Muscle layer of colon (tissue), 2 donors: ENCODE measurements around the gene HTR4.
"Not testable (repeated sequence)": the region's sequence is repeated elsewhere in the genome, so short reads cannot be mapped to it uniquely, and the experiment has no call there.

ENCODE experiments used
- H3K27ac ChIP-seq: one replicate; pipeline ENCODE4 v1.7.0; 2013; ENCODE audit warnings: low read depth, mild to moderate bottlenecking, low read length, moderate library complexity
- H3K27me3 ChIP-seq, 2 donors: one replicate each; pipeline ENCODE4 v1.7.0; 2013; ENCODE audit warnings: low read length in 2 of 2, mild to moderate bottlenecking in 2 of 2; ENCODE audit not compliant: insufficient read depth in 2 of 2, control insufficient read depth in 1 of 2
- H3K36me3 ChIP-seq: one replicate; pipeline ENCODE4 v1.7.0; 2013; ENCODE audit warnings: mild to moderate bottlenecking, low read length; ENCODE audit not compliant: insufficient read depth
- H3K4me1 ChIP-seq: one replicate; pipeline ENCODE4 v1.7.0; 2013; ENCODE audit warnings: mild to moderate bottlenecking, low read length; ENCODE audit not compliant: insufficient read depth
- H3K4me3 ChIP-seq, 2 donors: one replicate each; pipeline ENCODE4 v1.7.0; 2013; ENCODE audit warnings: low read length in 2 of 2, low read depth in 1 of 2, mild to moderate bottlenecking in 1 of 2, moderate library complexity in 1 of 2
- H3K9ac ChIP-seq: one replicate; pipeline ENCODE4 v1.7.0; 2013; ENCODE audit warnings: low read length
- H3K9me3 ChIP-seq: one replicate; pipeline ENCODE4 v1.7.0; 2013; ENCODE audit warnings: mild to moderate bottlenecking, low read length
- donor health status: abdominal sarcoma.
- donor health status: Adenocarcinoma of cecum.

Gene HTR4

GRCh38 chr5:148488757-148489156, 165.6 kb downstream of the HTR4 start:
- Histone ChIP-seq H3K27ac (no peak overlapping the region), H3K4me1 (peaks cover 15% of the 10 kb centered on the region), H3K36me3 (no peaks in the 10 kb centered on the region), H3K9me3 (no peaks in the 10 kb centered on the region), H3K9ac (no peak overlapping the region), H3K27me3 (no peaks in the 10 kb centered on the region), H3K4me3 (no peak overlapping the region)

GRCh38 chr5:148486456-148486855, 167.9 kb downstream of the HTR4 start:
- Histone ChIP-seq H3K36me3 (no peaks in the 10 kb centered on the region), H3K9ac (no peak overlapping the region), H3K4me3 (no peak overlapping the region), H3K9me3 (no peaks in the 10 kb centered on the region), H3K27me3 (no peaks in the 10 kb centered on the region), H3K4me1 (peaks cover 15% of the 10 kb centered on the region), H3K27ac (no peak overlapping the region)

- Histone ChIP-seq H3K27me3 (no peaks in the 10 kb centered on the region), H3K27ac (no peak overlapping the region), H3K9me3 (no peaks in the 10 kb centered on the region), H3K4me1 (peaks cover 13% of the 10 kb centered on the region), H3K4me3 (no peak overlapping the region), H3K36me3 (no peaks in the 10 kb centered on the region), H3K9ac (no peak overlapping the region)
These were observed 169.7 kb downstream of the HTR4 start for GRCh38 chr5:148484651-148485050.

- no peaks in the 10 kb centered on the region for H3K27me3 ChIP-seq
- H3K27ac ChIP-seq, result no peak overlapping the region
- H3K4me3 ChIP-seq, result no peak overlapping the region
- H3K9ac ChIP-seq, result no peak overlapping the region
- no peaks in the 10 kb centered on the region for H3K36me3 ChIP-seq
- H3K4me1 ChIP-seq, result peaks cover 4% of the 10 kb centered on the region
- H3K9me3 ChIP-seq, result no peaks in the 10 kb centered on the region
These were observed 170.6 kb downstream of the HTR4 start for GRCh38 chr5:148483750-148484149.

GRCh38 chr5:148482697-148483462, 171.4 kb downstream of the HTR4 start:
- Histone ChIP-seq H3K4me1 (no peaks in the 10 kb centered on the region), H3K9me3 (no peaks in the 10 kb centered on the region), H3K9ac (no peak overlapping the region), H3K27ac (no peak overlapping the region), H3K4me3 (no peak overlapping the region), H3K27me3 (no peaks in the 10 kb centered on the region), H3K36me3 (no peaks in the 10 kb centered on the region)

- no peak overlapping the region for H3K4me3 ChIP-seq
- H3K27ac ChIP-seq, result no peak overlapping the region
- H3K9me3 ChIP-seq, result no peaks in the 10 kb centered on the region
- no peaks in the 10 kb centered on the region for H3K4me1 ChIP-seq
- H3K9ac ChIP-seq, result no peak overlapping the region
- no peaks in the 10 kb centered on the region for H3K27me3 ChIP-seq
- no peaks in the 10 kb centered on the region for H3K36me3 ChIP-seq
These were observed 172.1 kb downstream of the HTR4 start for GRCh38 chr5:148482196-148482595.

GRCh38 chr5:148477429-148477828, 176.9 kb downstream of the HTR4 start:
- Histone ChIP-seq H3K36me3 (no peaks in the 10 kb centered on the region), H3K27me3 (no peaks in the 10 kb centered on the region), H3K4me1 (no peaks in the 10 kb centered on the region), H3K9me3 (no peaks in the 10 kb centered on the region), H3K9ac (no peak overlapping the region), H3K27ac (no peak overlapping the region), H3K4me3 (no peak overlapping the region)

GRCh38 chr5:148476302-148476701, 178.0 kb downstream of the HTR4 start:
- H3K36me3 ChIP-seq, result no peaks in the 10 kb centered on the region
- H3K27ac ChIP-seq, result no peak overlapping the region
- H3K4me1 ChIP-seq, result no peaks in the 10 kb centered on the region
- no peaks in the 10 kb centered on the region for H3K27me3 ChIP-seq
- H3K9ac ChIP-seq, result no peak overlapping the region
- H3K4me3 ChIP-seq, result no peak overlapping the region
- H3K9me3 ChIP-seq, result no peaks in the 10 kb centered on the region

- H3K4me3 ChIP-seq, result no peak overlapping the region
- H3K27ac ChIP-seq, result no peak overlapping the region
- no peaks in the 10 kb centered on the region for H3K9me3 ChIP-seq
- H3K9ac ChIP-seq, result no peak overlapping the region
- peaks cover 7% of the 10 kb centered on the region for H3K4me1 ChIP-seq
- H3K36me3 ChIP-seq, result no peaks in the 10 kb centered on the region
- no peaks in the 10 kb centered on the region for H3K27me3 ChIP-seq
These were observed 180.3 kb downstream of the HTR4 start for GRCh38 chr5:148474025-148474511.

- no peaks in the 10 kb centered on the region for H3K9me3 ChIP-seq
- H3K4me1 ChIP-seq, result peaks cover 8% of the 10 kb centered on the region
- no peaks in the 10 kb centered on the region for H3K36me3 ChIP-seq
- no peak overlapping the region for H3K9ac ChIP-seq
- H3K4me3 ChIP-seq, result no peak overlapping the region
- H3K27ac ChIP-seq, result no peak overlapping the region
- no peaks in the 10 kb centered on the region for H3K27me3 ChIP-seq
These were observed 182.9 kb downstream of the HTR4 start for GRCh38 chr5:148471379-148471778.

- Histone ChIP-seq H3K4me1 (peaks cover 21% of the 10 kb centered on the region), H3K27me3 (no peaks in the 10 kb centered on the region), H3K36me3 (no peaks in the 10 kb centered on the region), H3K9me3 (no peaks in the 10 kb centered on the region), H3K9ac (no peak overlapping the region), H3K4me3 (no peak overlapping the region), H3K27ac (no peak overlapping the region)
These were observed 184.8 kb downstream of the HTR4 start for GRCh38 chr5:148469501-148469935.

- not testable (repeated sequence) for H3K27ac ChIP-seq, H3K9me3 ChIP-seq, H3K27me3 ChIP-seq, H3K4me3 ChIP-seq, H3K9ac ChIP-seq, H3K36me3 ChIP-seq
- H3K4me1 ChIP-seq, result peaks cover 22% of the 10 kb centered on the region
These were observed 185.6 kb downstream of the HTR4 start for GRCh38 chr5:148468746-148469145.
